ENCODE data around the gene IVD. TPM values are rescaled to one million over a fixed set of nuclear protein-coding genes. Genes with fewer than 3 reads are reported as not detected.

IVD gene
- total and polyA plus RNA-seq, 9 of the 15 experiments (the other 6 are each of a cell fraction or from before 2014, with no cell fraction given): 0.15 to 4.5 (median 2.4) TPM

- TF ChIP-seq SP2 (IDR thresholded peaks at IDR 0.05; ENCODE audit: extremely low read depth, low read depth, low read length, poor library complexity, severe bottlenecking) (no peak), MAFF (IDR thresholded peaks at IDR 0.05; ENCODE audit: low read length) (no peak)
These were observed 30.1 kb downstream of the IVD start (continued) for GRCh38 chr15:40435710-40436089.

GRCh38 chr15:40436116-40436891, 30.7 kb downstream of the IVD start:
- ChIA-PET CTCF (ENCODE audit: low intra/inter-chr PET ratio) (no interaction called here), POLR2A (interaction anchor here (0.6 to 2.7 kb wide), 3 partner anchors 10 to 259 kb away, joined by 3 to 16 read pairs (median 4); partner anchors contain the start of gene RAD51)
- H3K27me3 ChIP-seq (ENCODE audit: control insufficient read depth in 2 of 2, insufficient read depth in 2 of 2, low read length in 2 of 2): no peaks in the 10 kb centered on the region
- BruUV-seq (replicated peaks): no TSS peak
- H2AFZ ChIP-seq (ENCODE audit: low read depth, low read length): peak overlapping the region; percentile 95
- DNase-seq (ENCODE audit: extremely low read depth in 1 of 4, low spot score in 3 of 4): peak; percentile 72 to 87 (median 82)
- intact Hi-C loops (cut with micrococcal nuclease): no loop called here
- H3K27ac ChIP-seq (ENCODE audit: extremely low read depth, low read depth, low read length): peak overlapping the region; percentile 78
- H3K4me2 ChIP-seq (ENCODE audit: insufficient read depth, low read length): peak overlapping the region; percentile 85
- H3K9me1 ChIP-seq (ENCODE audit: control insufficient read depth, insufficient read depth, low read length): no peaks in the 10 kb centered on the region
- H4K20me1 ChIP-seq (replicated peaks; ENCODE audit: control insufficient read depth, insufficient read depth, low read length): no peaks in the 10 kb centered on the region
- peak; percentile 18 for ATAC-seq
- in situ Hi-C loops (cut with MboI): no loop called here
- H3K9ac ChIP-seq (ENCODE audit: insufficient read depth in 1 of 2, low read depth in 2 of 2, low read length in 2 of 2): peak overlapping the region; percentile 74 to 88
- peak overlapping the region; percentile 43 for H3K4me3 ChIP-seq
- H3K4me1 ChIP-seq (replicated peaks in 1 of 2; ENCODE audit: control insufficient read depth in 2 of 2, insufficient read depth in 2 of 2, low read length in 2 of 2): peaks cover 44 to 54% of the 10 kb centered on the region in 2 experiments
- H3K36me3 ChIP-seq (ENCODE audit: control insufficient read depth, insufficient read depth, low read length): no peaks in the 10 kb centered on the region
- peaks cover 28% of the 10 kb centered on the region; the same call in 2 of the 3 replicates for H3K79me2 ChIP-seq (ENCODE audit: control insufficient read depth, insufficient read depth, low read length)
- FAIRE-seq: peak; percentile 70
- WGBS (ENCODE audit: insufficient coverage, low coverage, missing lambda C conversion rate): 13% methylated on average over 19 of the region's 39 CpGs
- no peaks in the 10 kb centered on the region for H3K9me3 ChIP-seq (replicated peaks; ENCODE audit: control insufficient read depth, insufficient read depth, low read depth, low read length)
- TF ChIP-seq TEAD1 (CRISPR knock-in tag; IDR thresholded peaks at IDR 0.05) (0 out of 4 replicates have a peak, but pooled peaks of 1 of the 2 experiments have one; percentile 40), SMARCE1 (IDR thresholded peaks at IDR 0.05) (no peak), HNRNPLL (IDR thresholded peaks at IDR 0.05; ENCODE audit: low read depth, low read length, poor library complexity, severe bottlenecking) (no peak), ZNF740 (CRISPR knock-in tag; IDR thresholded peaks at IDR 0.05) (peak; percentile 67), ZNF740 (tag; IDR thresholded peaks at IDR 0.05) (0 out of 4 replicates have a peak, but pooled peaks of 1 of the 2 experiments have one; percentile 51), NR0B1 (IDR thresholded peaks at IDR 0.05; ENCODE audit: partially characterized antibody) (no peak), TRIM28 (IDR thresholded peaks at IDR 0.05) (no peak), ZNF263 (CRISPR knock-in tag; IDR thresholded peaks at IDR 0.05; ENCODE audit: borderline replicate concordance) (0 out of 2 replicates have a peak, but pooled peaks have one; percentile 36), POLR2AphosphoS5 (IDR thresholded peaks at IDR 0.05; ENCODE audit: control insufficient read depth, insufficient read depth, low read depth, low read length) (no peak), CLOCK (CRISPR knock-in tag; IDR thresholded peaks at IDR 0.05; ENCODE audit: borderline replicate concordance) (no peak), ZNF23 (CRISPR knock-in tag; IDR thresholded peaks at IDR 0.05) (no peak)
